Spleen (tissue), 11 donors: ENCODE results near the gene PAXIP1. TPM values are rescaled to one million over a fixed set of nuclear protein-coding genes. Genes with fewer than 3 reads are reported as not detected.
A peak's percentile ranks its signal among the peaks of the same experiment; 100 is the strongest.

Experiments
- DNase-seq: peaks from one replicate; pipeline ENCODE4 v3.0.0-alpha.2; 2020
- H3K27ac ChIP-seq, 8 donors: fragments of 200-600 bp; sonication (generic) in 7 of 8; 1 replicate in 4 of 8; 2 replicates in 4 of 8; pipeline versions ENCODE4 v1.5.0 to v1.8.0; 2016 to 2021; ENCODE audit warnings: inconsistent platforms in 4 of 8, mild to moderate bottlenecking in 4 of 8, moderate library complexity in 1 of 8
- H3K27me3 ChIP-seq, 7 donors: fragments of 200-600 bp; sonication (generic) in 6 of 7; replicated peaks in 1 of 7; 1 replicate in 4 of 7; 2 replicates in 3 of 7; pipeline versions ENCODE4 v1.5.0 to v1.8.0; 2016 to 2021; ENCODE audit warnings: inconsistent platforms in 3 of 7, mild to moderate bottlenecking in 1 of 7
- H3K36me3 ChIP-seq, 6 donors: fragments of 200-600 bp; sonication (generic) in 5 of 6; 1 replicate in 4 of 6; 2 replicates in 2 of 6; pipeline versions ENCODE4 v1.5.0 to v1.8.0; 2016 to 2021; ENCODE audit warnings: inconsistent platforms in 2 of 6
- H3K4me1 ChIP-seq, 6 donors: fragments of 200-600 bp; sonication (generic) in 5 of 6; 1 replicate in 3 of 6; 2 replicates in 3 of 6; pipeline versions ENCODE4 v1.5.0 to v1.8.0; 2016 to 2021; ENCODE audit warnings: inconsistent platforms in 3 of 6
- H3K4me3 ChIP-seq, 8 donors: fragments of 200-600 bp; sonication (generic) in 7 of 8; 1 replicate in 4 of 8; 2 replicates in 4 of 8; pipeline versions ENCODE4 v1.5.0 to v1.8.0; 2016 to 2021; ENCODE audit warnings: inconsistent platforms in 4 of 8, mild to moderate bottlenecking in 4 of 8, moderate library complexity in 2 of 8
- H3K9me3 ChIP-seq, 8 donors: fragments of 200-600 bp; sonication (generic) in 7 of 8; 1 replicate in 4 of 8; 2 replicates in 4 of 8; pipeline versions ENCODE4 v1.5.0 to v1.8.0; 2016 to 2021; ENCODE audit warnings: inconsistent platforms in 4 of 8
- POLR2A ChIP-seq, 3 donors: fragments of 450-650 bp; IDR thresholded peaks; one replicate each; pipeline ENCODE4 v1.5.1; 2017; ENCODE audit warnings: antibody characterized with exemption in 3 of 3, mild to moderate bottlenecking in 1 of 3
- POLR2AphosphoS5 ChIP-seq, 3 donors: sonication (generic); formaldehyde crosslinking; IDR thresholded peaks; one replicate each; pipeline ENCODE4 v1.5.1; 2017; ENCODE audit warnings: antibody characterized with exemption in 3 of 3
- WGBS, 5 donors: extraction: QIAGEN DNeasy Blood & Tissue Kit in 3 of 5; methylation state at CpG; one replicate each; pipeline versions ENCODE4 v1.1.5 to v1.1.7; 2013 to 2018; 5-methylcytosine and 5-hydroxymethylcytosine counted together
- intact Hi-C: fragments of 100-400 bp; cut with DNase I; formaldehyde crosslinking; loops from one replicate; pipeline ENCODE4 v1.15.0; 2023; ENCODE audit warnings: low total_unique reads
- polyA plus RNA-seq, 3 donors: library from polyadenylated mRNA; stranded (reverse); fragments of 200-250 nt; gene quantifications; one replicate each; pipeline ENCODE4 v1.2.1, GENCODE V29; 2013
- total RNA-seq, 7 donors: library from RNA; depleted of rRNA in 3 of 7; stranded (reverse); fragments of >200 nt in 3 of 7; fragmentation: NEBNext Ultra II Directional in 4 of 7; extraction: Animal tissue kit (Norgen Biotek cat#: 25700) in 4 of 7; gene quantifications; one replicate each; pipeline versions ENCODE4 v1.1.0 to v1.2.1, GENCODE V29; 2016 to 2021
- TF ChIP-seq, protein P1 (sequence below), 11 experiments: fragments of 200-600 bp in 7 of 11; fragments of 450-650 bp in 4 of 11; sonication (generic) in 4 of 11; IDR thresholded peaks in 8 of 11; conservative IDR thresholded peaks in 3 of 11; 1 replicate in 7 of 11; 2 replicates in 4 of 11; pipeline versions ENCODE4 v1.4.0 to v1.8.0; 2016 to 2021; ENCODE audit warnings: antibody characterized with exemption in 11 of 11, inconsistent platforms in 4 of 11, mild to moderate bottlenecking in 1 of 11
- donor health status: healthy with polysubstance abuse.
- donor health status: DM: no; HTN: no; CAD: no; lungs with moderate emphysema.
- donor health status: DM: no; HTN: no; CAD: no.
- donor health status: Bipolar disorder and iron deficiency.
- donor health status: healthy.
- donor health status: DM: no; HTN: no; CAD: no.
- donor health status: DM: yes; HTN: yes; CAD: no.

Gene PAXIP1
- total and polyA plus RNA-seq, 10 donors: 2.7 to 15.0 (median 13.3) TPM

DNA sequence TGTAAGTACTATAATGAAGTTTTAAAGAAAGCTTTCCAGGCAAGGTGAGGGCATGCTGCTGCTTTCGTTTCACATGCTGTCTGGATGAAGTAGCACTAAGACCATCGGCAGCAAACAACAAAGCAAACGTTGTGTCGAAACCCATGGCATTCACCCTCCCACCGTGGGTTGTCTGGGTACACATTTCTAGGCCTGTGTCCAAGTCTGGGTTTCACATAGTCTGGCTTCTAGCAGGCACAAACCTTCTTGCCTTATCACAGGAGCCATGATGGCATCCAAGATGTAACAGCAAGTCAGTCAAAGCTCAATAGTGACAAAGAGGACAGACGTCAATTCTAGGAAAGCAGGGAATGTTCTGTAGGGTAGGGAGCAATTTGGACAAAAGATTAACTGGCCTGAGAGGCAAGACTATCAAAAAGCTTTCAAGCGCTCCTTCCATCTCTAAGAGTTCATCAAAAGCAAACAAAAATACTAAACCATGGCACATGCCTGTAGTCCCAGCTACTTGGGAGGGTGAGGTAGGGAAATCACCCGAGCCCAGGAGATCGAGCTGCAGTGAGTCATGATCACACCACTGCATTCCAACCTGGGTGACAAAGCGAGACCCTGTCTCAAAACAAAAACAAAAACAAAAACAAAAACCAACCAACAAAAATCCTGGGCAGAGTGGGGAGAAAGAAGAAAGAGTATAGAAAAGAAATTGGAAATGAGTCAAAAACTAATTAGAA, 42.7 kb downstream of the PAXIP1 start:
- intact Hi-C loops: no loop called here
- Histone ChIP-seq H3K36me3 (peaks cover 0 to 96% (median 44%) of the 10 kb centered on the region in 6 donors), H3K4me3 (no peak overlapping the region), H3K27ac (no peak overlapping the region), H3K9me3 (no peaks in the 10 kb centered on the region), H3K27me3 (no peaks in the 10 kb centered on the region), H3K4me1 (no peaks in the 10 kb centered on the region)
- no peak for TF ChIP-seq POLR2A (IDR thresholded peaks at IDR 0.05)
- TF ChIP-seq POLR2AphosphoS5 (IDR thresholded peaks at IDR 0.05): no peak
- TF ChIP-seq, protein P1, sequence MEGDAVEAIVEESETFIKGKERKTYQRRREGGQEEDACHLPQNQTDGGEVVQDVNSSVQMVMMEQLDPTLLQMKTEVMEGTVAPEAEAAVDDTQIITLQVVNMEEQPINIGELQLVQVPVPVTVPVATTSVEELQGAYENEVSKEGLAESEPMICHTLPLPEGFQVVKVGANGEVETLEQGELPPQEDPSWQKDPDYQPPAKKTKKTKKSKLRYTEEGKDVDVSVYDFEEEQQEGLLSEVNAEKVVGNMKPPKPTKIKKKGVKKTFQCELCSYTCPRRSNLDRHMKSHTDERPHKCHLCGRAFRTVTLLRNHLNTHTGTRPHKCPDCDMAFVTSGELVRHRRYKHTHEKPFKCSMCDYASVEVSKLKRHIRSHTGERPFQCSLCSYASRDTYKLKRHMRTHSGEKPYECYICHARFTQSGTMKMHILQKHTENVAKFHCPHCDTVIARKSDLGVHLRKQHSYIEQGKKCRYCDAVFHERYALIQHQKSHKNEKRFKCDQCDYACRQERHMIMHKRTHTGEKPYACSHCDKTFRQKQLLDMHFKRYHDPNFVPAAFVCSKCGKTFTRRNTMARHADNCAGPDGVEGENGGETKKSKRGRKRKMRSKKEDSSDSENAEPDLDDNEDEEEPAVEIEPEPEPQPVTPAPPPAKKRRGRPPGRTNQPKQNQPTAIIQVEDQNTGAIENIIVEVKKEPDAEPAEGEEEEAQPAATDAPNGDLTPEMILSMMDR (IDR thresholded peaks at IDR 0.05 in 8 of 11, conservative IDR thresholded peaks at IDR 0.05 in 3 of 11): no peak
- no peak for DNase-seq
- 87 to 92% (median 90%) methylated on average over 10 of the region's 10 CpGs for WGBS, 5 donors

DNA sequence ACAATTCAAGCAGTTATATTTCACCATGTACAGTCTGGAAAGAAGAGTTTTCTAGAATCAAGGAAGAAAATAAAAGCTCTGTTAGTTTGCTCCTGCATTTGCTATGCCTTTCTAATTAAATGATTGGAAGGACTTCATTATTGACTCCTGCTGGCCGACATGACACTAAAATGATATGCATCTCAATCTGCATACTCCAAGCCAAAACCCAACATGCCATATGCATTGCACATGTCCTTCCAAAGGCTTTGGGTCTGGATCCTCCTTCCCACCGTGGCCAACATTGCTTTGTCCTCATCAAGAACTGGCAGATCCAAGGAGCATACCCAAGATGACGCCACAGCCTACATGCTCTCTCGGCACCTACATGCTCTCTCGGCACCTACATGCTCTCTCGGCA, 46.5 kb downstream of the PAXIP1 start:
- intact Hi-C loops: no loop called here
- no peak overlapping the region for H3K4me3 ChIP-seq
- no peak for DNase-seq
- no peaks in the 10 kb centered on the region for H3K27me3 ChIP-seq
- 96 to 99% (median 97%) methylated on average over 6 of the region's 6 CpGs for WGBS, 5 donors
- no peak overlapping the region for H3K27ac ChIP-seq
- H3K4me1 ChIP-seq: no peaks in the 10 kb centered on the region
- TF ChIP-seq, protein P1 (IDR thresholded peaks at IDR 0.05 in 8 of 11, conservative IDR thresholded peaks at IDR 0.05 in 3 of 11): no peak
- no peak for TF ChIP-seq POLR2AphosphoS5 (IDR thresholded peaks at IDR 0.05)
- TF ChIP-seq POLR2A (IDR thresholded peaks at IDR 0.05): no peak
- no peaks in the 10 kb centered on the region for H3K9me3 ChIP-seq
- peaks cover 4 to 97% (median 44%) of the 10 kb centered on the region in 6 donors for H3K36me3 ChIP-seq

DNA sequence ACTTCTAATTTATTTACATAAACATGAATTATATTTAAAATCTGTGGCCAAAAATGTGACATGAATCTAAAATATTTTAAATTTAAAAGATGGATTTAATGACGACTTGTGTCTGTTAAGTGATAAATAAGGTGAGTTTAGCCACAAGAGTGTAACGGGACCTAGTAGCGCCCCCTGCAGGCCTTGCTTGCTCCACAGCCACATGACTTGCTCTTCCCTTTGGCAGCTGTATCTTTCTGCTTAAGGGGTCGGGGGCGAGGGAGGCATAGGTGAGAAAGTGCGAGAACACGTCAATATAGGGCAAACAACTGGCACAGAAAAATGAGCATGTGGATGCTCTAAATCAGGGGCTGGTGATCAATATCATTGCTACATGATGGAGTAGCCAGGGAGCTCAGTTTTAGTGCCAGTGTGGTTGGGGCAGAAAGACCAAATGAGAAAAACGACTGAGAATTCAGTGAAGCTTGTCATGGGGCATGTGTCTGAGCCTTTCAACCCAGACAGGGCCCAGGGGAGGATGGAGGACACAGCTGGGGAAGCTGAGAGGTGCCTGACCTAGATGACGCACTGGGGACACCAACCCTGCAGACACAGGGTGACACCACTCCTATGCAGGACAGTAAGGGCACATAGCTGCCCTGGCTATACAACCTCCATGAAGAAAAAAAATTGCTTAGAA, 49.8 kb downstream of the PAXIP1 start:
- intact Hi-C loops: no loop called here
- TF ChIP-seq, protein P1 (IDR thresholded peaks at IDR 0.05 in 8 of 11, conservative IDR thresholded peaks at IDR 0.05 in 3 of 11): peak; percentile 16 to 72 (median 58)
- TF ChIP-seq POLR2A (IDR thresholded peaks at IDR 0.05) (no peak), POLR2AphosphoS5 (IDR thresholded peaks at IDR 0.05) (no peak)
- WGBS, 5 donors: 71 to 81% (median 74%) methylated on average over 9 of the region's 9 CpGs
- Histone ChIP-seq H3K27me3 (no peaks in the 10 kb centered on the region), H3K4me3 (no peak overlapping the region), H3K27ac (no peak overlapping the region), H3K9me3 (no peaks in the 10 kb centered on the region), H3K36me3 (peaks cover 4 to 97% (median 42%) of the 10 kb centered on the region in 6 donors), H3K4me1 (no peaks in the 10 kb centered on the region)
- peak; percentile 86 for DNase-seq

DNA sequence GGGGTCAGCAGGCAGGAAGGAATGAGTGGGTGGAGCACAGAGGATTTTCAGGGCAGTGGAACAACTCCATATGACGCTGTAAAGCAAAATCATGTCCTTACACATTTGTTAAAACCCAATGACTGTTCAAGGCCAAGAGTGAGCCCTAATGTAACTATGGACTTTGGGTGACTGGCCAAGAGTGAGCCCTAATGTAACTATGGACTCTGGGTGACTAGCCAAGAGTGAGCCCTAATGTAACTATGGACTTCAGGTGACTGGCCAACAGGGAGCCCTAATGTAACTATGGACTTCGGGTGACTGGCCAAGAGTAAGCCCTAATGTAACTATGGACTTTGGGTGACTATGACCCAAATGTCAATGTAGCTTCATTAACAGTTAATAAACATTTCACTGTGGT, 52.0 kb downstream of the PAXIP1 start:
- no peak for TF ChIP-seq POLR2AphosphoS5 (IDR thresholded peaks at IDR 0.05)
- TF ChIP-seq POLR2A (IDR thresholded peaks at IDR 0.05): no peak
- TF ChIP-seq, protein P1 (IDR thresholded peaks at IDR 0.05 in 8 of 11, conservative IDR thresholded peaks at IDR 0.05 in 3 of 11): no peak
- Histone ChIP-seq H3K4me1 (no peaks in the 10 kb centered on the region), H3K4me3 (no peak overlapping the region), H3K36me3 (peaks cover 4 to 100% (median 59%) of the 10 kb centered on the region in 6 donors), H3K27me3 (no peaks in the 10 kb centered on the region), H3K9me3 (no peaks in the 10 kb centered on the region), H3K27ac (no peak overlapping the region)
- intact Hi-C loops: no loop called here
- WGBS, 5 donors: 87 to 96% (median 91%) methylated on average over 2 of the region's 2 CpGs
- DNase-seq: no peak
